GM21786 (cell line): Measurements from ENCODE around the gene FHIT.

ENCODE experiments used
- ATAC-seq: cut with Tn5 transposase; IDR thresholded peaks from one replicate; pipeline ENCODE4 v1.9.1; 2021; ENCODE audit not compliant: unreplicated experiment

Gene FHIT

DNA sequence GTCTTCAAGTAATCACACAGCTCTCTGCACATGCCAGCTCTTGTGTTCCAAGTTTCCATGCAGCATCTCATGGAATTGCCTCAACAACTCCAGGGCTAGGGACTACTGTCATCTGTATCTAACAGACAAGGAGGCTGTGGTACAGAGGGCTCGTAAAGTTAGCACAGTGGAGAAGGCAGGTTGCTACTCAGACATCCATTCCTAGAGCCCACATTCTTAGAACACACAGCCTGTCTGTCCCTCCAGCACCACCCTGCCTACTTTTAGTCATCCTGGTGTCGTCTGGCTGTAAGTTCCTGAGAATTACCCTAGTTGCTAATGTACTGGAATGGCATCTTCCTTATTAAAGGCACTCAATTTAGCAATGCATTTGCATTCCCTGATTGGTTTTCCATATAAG, 862.5 kb downstream of the FHIT start:
- no peak for ATAC-seq

DNA sequence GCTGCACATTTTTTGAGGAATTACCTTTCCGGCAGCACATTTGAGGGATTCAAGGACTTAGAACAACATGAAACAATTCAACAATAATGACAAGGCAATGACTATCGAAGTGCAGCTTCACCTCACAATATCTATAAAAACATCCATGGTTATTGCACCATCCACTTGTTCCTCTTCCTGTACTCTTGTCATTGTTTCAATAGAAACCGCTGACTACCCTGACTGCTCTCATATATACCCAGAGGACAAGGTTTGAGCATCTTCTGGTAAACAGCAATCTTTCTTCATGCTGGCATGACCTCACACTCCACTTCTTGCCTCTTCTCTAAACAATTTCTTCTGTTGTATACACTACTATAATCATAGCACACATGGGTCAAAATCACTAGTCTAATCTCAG, 864.9 kb downstream of the FHIT start:
- ATAC-seq = no peak

DNA sequence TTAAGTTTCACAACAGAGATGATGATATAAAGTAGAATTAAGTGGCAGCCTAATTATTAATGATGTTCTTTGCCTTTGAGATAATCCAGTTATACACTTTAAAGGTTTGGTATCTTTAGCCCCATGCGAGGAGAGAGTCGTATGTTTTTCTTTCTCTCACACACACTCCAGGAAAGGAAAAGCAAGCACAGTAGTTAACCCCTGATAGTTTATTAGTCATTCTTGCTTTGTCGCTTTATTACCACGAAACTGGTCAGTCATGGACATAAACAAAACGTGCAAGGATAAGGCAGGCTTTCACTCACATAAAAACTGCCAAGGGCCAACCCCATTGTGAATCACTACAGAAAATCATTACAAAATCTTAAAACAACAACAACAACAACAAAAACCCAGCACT, 866.9 kb downstream of the FHIT start:
- no peak for ATAC-seq

GRCh38 chr3:60383345-60383744, 867.9 kb downstream of the FHIT start:
- no peak for ATAC-seq

DNA sequence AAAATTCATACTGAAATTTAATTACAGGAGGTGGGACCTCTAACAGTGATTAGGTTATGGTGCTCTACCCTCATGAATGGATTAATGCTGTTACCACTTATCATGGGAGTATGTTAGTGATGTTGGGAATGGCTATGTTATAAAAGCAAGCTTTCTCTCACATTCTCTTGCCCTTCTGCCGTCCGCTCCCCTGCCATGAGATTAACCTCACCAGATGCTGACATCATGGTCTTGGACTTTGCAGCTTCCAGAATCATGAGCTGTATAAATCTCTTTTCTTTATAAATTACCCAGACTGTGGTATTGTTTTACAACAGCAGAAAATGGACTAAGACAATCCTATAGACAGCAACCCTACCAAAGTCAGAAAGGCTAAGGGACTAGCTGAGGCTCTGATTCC, 884.8 kb downstream of the FHIT start:
- no peak for ATAC-seq

- no peak for ATAC-seq
Measured at GRCh38 chr3:60365360-60365759, 885.9 kb downstream of the FHIT start.

DNA sequence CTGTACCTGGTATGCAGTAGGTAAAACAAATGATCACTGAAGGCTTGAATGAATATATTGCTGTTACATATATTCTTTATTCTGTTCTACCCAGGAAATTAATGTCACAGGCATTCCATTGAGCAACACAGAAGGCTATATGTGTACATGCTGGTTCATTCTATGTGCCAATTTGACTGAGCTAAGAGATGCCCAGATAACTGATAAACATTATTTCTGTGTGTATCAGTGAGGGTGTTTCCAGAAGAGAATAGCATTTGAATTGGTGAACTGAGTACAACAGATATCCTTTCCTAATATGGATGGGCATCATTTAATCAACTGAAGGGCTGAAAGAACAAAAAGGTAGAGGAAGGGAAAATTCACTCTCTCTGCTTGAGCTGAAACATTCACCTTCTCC, 886.8 kb downstream of the FHIT start:
- no peak for ATAC-seq

DNA sequence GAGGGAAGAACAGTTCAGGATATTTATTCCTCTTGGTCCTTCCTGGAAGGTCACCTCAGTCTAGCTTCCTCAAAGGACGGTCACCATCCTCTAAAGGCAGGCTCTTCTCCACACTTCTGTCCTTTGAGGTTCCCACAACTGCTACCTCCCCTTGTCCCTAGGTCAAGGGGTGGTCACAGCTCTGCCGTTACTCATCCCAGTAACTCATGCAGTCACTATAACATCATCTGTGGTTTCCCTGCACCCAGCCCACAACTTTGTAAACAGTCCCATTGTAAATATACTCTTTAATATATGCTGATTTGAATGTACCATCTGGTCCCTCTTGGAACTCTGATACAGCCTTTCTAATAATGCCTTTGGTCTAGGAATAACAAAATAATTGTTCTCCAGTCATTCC, 887.4 kb downstream of the FHIT start:
- no peak for ATAC-seq

GRCh38 chr3:60355825-60356224, 895.4 kb downstream of the FHIT start:
- no peak for ATAC-seq

DNA sequence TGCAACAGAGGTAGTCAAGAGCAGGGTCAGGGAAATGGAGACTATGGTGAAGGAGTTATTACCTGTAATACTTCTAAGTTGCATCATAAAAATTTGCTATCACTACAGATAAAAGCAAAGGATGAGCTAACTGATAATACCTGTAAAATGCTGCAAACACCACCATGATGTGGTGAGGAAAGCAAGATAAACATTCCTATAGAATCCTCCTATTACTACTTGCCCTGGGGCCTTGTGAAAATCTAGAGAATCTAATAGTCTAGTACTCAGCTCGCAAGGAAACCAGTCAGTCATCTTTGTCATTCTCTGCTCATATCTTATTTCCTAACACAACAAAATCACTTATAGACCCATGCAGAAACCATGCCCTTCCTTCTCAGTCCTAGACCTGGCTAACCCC, 899.8 kb downstream of the FHIT start:
- ATAC-seq = no peak

DNA sequence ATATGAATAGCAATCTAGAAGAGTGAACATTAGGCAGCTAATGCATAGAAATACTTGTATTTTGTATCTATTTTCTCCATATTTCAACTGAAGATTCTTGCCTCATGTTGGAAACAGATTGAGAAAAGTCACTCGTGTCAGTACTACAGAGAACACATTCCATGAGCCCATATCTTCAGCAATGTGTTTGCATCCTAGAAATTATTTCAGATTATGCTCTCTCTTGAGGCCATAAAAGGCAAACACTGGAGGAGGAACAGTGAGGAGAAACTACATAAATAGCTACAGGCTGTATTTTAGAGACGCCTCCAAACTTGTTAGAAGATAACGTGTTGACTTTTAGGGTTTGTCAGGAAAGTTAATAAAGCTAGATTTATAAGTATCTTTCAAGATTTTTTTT, 906.9 kb downstream of the FHIT start:
- ATAC-seq = no peak

GRCh38 chr3:60343831-60344230, 907.4 kb downstream of the FHIT start:
- ATAC-seq = no peak

GRCh38 chr3:60339304-60339703, 911.9 kb downstream of the FHIT start:
- ATAC-seq = no peak

- ATAC-seq = no peak
Measured at GRCh38 chr3:60337421-60337820, 913.8 kb downstream of the FHIT start.

DNA sequence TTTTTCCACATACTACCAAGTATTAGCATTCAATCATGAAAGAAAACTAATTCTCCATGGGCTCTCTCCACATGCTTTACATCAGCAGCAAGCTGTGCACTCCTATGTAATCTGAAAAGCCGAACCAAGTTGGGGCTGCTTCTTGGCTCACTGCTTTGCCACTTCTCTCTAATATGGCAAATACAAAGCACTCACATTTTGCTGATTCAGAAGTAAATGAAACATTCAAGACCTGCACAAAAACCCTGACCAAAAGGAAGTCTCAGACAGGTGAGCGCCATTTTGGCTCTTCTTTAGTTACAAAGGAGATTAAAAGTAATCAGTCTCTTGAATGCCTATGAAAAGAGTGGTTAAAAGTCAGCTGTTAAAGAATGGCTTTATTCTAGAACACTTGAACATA, 915.2 kb downstream of the FHIT start:
- ATAC-seq = no peak

DNA sequence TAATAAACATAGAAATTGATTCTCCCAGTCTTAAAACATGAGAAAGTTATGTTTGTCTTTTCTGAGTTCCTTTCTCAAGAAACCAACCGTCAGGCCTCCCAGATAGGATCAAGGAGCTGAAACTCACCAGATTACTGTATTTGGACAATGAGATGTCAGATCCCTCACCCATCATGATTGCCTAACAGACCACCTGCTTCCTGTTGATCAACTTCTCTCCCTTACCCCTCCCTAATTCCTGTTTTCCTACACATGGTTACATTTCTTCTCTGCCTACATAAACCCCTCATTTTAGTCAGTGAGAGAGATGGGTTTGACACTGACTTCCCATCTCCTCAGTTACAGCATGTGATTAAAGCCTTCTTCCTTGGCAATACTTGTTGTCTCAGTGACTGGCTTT, 917.5 kb downstream of the FHIT start:
- no peak for ATAC-seq

DNA sequence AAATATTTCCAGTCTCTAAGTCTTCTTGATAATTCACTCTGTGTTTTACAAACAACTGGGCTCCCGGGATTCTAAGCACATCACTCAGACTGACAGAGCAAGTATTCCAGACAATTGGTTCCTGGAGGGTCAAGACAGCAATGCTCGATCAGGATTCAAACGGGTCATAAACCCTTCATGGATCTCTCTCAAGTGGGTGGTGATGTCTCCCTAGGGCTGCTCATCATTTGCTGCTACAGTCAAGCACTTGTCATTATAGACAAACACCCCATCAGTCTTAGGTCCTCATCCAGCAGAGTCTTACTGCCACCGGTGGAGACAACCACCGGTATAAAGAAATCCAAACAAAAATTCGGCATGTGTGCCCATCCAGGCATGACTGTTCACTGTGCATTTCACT, 921.1 kb downstream of the FHIT start:
- no peak for ATAC-seq

- no peak for ATAC-seq
Measured at GRCh38 chr3:60325610-60326170, 925.6 kb downstream of the FHIT start.

DNA sequence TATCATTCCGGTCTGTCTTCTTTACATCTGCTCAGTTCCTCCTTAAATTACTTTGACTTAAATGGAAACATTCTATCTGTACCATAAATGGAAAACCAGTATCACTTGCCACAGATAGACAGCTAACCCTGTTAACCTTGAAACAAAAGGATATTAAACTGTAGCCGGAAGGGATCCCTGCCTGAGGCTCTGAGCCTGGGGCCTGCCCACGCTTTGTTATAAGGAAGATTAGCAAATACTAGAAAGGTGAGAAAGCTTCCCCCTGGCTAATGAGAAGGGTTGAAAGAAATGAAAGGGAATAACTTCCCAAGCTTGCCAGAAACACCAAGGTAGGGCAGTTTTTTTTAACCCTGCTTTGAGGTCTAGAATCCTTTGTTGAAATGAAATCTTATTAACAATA, 927.6 kb downstream of the FHIT start:
- no peak for ATAC-seq

DNA sequence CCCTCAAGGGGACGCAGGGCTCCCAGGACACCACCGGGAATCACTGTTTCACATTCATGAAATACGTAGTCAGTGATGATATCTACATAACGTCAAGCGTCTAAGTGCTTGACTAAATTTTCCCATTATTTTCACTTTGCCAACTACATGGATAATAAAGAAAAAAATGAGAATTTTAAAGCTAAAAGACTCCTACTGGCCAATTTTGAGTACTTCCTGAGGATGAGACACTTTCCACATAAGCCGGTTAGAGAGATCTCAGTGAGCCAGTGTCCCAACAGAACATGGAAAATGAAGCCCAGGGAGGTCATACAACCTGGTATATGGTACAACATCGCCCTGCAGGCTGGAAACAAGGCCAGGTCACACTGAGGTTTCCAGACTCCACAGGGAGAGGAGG, 928.1 kb downstream of the FHIT start:
- no peak for ATAC-seq

DNA sequence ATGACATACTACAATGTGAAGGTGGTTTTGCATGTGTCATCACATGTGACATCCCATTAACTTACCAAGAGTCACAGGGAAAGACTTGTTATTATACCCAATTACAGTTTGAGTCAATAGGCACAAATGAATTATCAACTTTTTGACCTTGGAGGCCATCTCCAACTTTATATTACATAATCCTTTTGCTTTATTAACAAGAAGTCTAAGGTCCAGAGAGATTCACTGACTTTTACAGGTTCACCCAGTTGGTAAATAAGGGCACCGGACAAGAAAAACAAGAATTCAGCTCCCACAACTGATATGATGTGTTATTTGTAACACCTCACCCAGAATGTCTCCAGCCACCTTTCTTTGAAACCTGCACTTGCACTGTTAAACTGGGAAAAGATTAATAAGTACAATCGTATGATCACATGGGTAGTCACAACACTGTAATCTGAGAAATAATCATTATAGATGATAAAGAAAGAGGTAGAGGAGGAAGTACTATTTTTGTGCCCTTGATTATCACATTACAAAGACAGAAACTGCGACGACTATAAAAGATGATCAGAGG, 928.9 kb downstream of the FHIT start:
- ATAC-seq = no peak

GRCh38 chr3:60319179-60319858, 931.9 kb downstream of the FHIT start:
- no peak for ATAC-seq
